Parathyroid adenoma (tissue), 2 donors: ENCODE measurements around the gene COPS8.

Source experiments
- H2AFZ ChIP-seq: fragments of 300-600 bp; sonication (generic); one replicate; pipeline ENCODE4 v1.7.0; 2017; ENCODE audit warnings: antibody characterized with exemption, mild to moderate bottlenecking
- H3K27ac ChIP-seq: fragments of 300-600 bp; sonication (generic); one replicate; pipeline ENCODE4 v1.7.0; 2017
- H3K27me3 ChIP-seq: fragments of 300-600 bp; sonication (generic); one replicate; pipeline ENCODE4 v1.7.0; 2017; ENCODE audit warnings: low read length; ENCODE audit not compliant: control insufficient read depth, insufficient read depth
- H3K36me3 ChIP-seq: fragments of 300-600 bp; sonication (generic); one replicate; pipeline ENCODE4 v1.7.0; 2017; ENCODE audit warnings: low read length; ENCODE audit not compliant: control insufficient read depth, insufficient read depth
- H3K4me1 ChIP-seq: fragments of 300-600 bp; sonication (generic); one replicate; pipeline ENCODE4 v1.7.0; 2017; ENCODE audit warnings: control low read depth
- H3K4me2 ChIP-seq: fragments of 300-600 bp; sonication (generic); one replicate; pipeline ENCODE4 v1.7.0; 2017; ENCODE audit warnings: low read length
- H3K4me3 ChIP-seq: fragments of 300-600 bp; sonication (generic); one replicate; pipeline ENCODE4 v1.7.0; 2017; ENCODE audit warnings: low read depth, low read length
- H3K79me2 ChIP-seq: fragments of 300-600 bp; sonication (generic); one replicate; pipeline ENCODE4 v1.7.0; 2017; ENCODE audit warnings: control low read depth
- H3K9ac ChIP-seq: fragments of 300-600 bp; sonication (generic); one replicate; pipeline ENCODE4 v1.7.0; 2017; ENCODE audit warnings: mild to moderate bottlenecking
- H3K9me3 ChIP-seq: fragments of 300-600 bp; sonication (generic); one replicate; pipeline ENCODE4 v1.7.0; 2017; ENCODE audit warnings: low read length; ENCODE audit not compliant: control insufficient read depth
- TF ChIP-seq, protein P1 (sequence below): fragments of 300-600 bp; sonication (generic); IDR thresholded peaks from one replicate; pipeline ENCODE4 v1.7.0; 2017; ENCODE audit warnings: antibody characterized with exemption, mild to moderate bottlenecking
- donor health status: primary hyperparathyroidism.

The COPS8 gene

DNA sequence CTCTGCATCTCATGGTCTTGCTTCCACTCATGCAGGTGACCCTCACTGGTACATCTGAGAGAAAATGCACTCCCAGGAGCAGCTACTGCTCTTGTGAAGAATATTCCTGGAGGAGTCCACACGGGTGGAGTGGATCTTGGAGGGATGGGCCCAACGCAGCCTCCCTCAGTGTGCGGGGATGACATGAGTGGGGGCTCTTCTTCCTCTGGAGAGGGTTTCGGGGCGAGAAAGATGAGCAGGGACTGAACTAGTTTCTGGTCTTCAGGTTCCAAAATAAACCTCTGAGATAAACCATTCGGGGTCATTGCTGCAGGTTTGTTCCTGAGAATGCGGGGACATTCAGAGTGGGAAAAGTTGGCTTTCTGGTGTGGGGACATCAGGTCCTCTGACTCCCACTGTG, 39.1 kb downstream of the COPS8 start:
- Histone ChIP-seq H3K36me3 (no peaks in the 10 kb centered on the region), H3K4me1 (no peaks in the 10 kb centered on the region), H3K79me2 (no peaks in the 10 kb centered on the region), H3K9me3 (no peaks in the 10 kb centered on the region), H3K4me2 (no peak overlapping the region), H2AFZ (no peak overlapping the region), H3K4me3 (no peak overlapping the region), H3K27ac (no peak overlapping the region), H3K9ac (no peak overlapping the region), H3K27me3 (no peaks in the 10 kb centered on the region)
- TF ChIP-seq, protein P1, sequence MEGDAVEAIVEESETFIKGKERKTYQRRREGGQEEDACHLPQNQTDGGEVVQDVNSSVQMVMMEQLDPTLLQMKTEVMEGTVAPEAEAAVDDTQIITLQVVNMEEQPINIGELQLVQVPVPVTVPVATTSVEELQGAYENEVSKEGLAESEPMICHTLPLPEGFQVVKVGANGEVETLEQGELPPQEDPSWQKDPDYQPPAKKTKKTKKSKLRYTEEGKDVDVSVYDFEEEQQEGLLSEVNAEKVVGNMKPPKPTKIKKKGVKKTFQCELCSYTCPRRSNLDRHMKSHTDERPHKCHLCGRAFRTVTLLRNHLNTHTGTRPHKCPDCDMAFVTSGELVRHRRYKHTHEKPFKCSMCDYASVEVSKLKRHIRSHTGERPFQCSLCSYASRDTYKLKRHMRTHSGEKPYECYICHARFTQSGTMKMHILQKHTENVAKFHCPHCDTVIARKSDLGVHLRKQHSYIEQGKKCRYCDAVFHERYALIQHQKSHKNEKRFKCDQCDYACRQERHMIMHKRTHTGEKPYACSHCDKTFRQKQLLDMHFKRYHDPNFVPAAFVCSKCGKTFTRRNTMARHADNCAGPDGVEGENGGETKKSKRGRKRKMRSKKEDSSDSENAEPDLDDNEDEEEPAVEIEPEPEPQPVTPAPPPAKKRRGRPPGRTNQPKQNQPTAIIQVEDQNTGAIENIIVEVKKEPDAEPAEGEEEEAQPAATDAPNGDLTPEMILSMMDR: no peak

DNA sequence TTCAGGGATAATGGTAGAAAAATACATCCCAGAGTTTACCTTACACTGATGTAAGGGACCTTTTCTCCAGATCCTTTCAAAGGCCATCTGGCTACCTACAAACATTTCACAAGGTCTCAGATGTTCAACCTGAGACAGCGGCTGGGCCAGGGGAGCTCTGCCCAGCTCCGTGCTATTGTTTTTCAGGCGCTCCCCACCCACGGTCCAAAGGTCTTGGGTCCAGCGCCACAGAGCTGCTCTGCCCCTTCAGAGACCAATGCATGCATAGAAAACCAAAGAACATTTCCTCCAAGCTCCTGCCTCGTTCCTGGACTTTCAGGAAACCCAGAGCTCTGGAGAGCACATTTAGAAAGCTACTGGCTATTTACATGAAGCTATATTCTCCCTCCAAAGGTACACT, 40.3 kb downstream of the COPS8 start:
- TF ChIP-seq, protein P1: no peak
- H3K4me2 ChIP-seq: no peak overlapping the region
- no peaks in the 10 kb centered on the region for H3K4me1 ChIP-seq
- H3K9me3 ChIP-seq: no peaks in the 10 kb centered on the region
- H3K4me3 ChIP-seq: no peak overlapping the region
- no peak overlapping the region for H3K9ac ChIP-seq
- H3K79me2 ChIP-seq: no peaks in the 10 kb centered on the region
- H3K27ac ChIP-seq: no peak overlapping the region
- H2AFZ ChIP-seq: no peak overlapping the region
- no peaks in the 10 kb centered on the region for H3K36me3 ChIP-seq
- no peaks in the 10 kb centered on the region for H3K27me3 ChIP-seq

DNA sequence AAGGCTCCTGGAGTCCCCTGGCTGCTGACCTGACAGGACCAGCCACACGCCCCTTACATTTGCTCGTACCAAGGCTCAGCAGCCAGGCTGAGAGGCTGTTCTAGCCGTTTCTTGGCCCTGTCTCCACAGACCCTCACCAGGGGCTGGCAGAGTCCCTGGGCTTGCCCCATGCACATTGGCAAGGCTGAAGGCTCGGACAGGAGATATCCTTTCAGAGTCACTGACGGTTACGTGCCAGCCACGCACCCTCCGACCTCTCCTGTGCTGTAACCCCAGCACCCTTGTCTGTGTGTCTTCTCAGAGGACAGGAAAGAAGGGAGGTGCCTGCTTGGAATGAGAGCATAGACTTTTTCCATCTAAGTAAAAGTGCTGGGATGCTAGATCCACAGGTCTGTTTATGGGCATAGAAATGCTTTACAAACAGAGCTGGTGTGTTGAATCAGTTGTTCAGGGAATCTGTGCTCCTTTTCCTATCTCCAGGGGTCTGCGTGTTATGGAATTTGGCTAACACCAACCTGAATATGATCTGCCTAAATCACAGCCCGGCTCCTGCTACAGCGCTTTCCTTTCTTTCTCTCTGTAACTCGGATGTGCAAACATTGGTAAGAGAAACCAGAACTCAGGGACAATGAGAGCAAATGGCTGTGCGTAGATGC, 41.0 kb downstream of the COPS8 start:
- no peak overlapping the region for H2AFZ ChIP-seq
- H3K4me3 ChIP-seq: no peak overlapping the region
- no peak overlapping the region for H3K4me2 ChIP-seq
- no peak overlapping the region for H3K27ac ChIP-seq
- H3K27me3 ChIP-seq: no peaks in the 10 kb centered on the region
- no peaks in the 10 kb centered on the region for H3K79me2 ChIP-seq
- H3K9me3 ChIP-seq: no peaks in the 10 kb centered on the region
- H3K36me3 ChIP-seq: no peaks in the 10 kb centered on the region
- TF ChIP-seq, protein P1: no peak
- no peak overlapping the region for H3K9ac ChIP-seq
- no peaks in the 10 kb centered on the region for H3K4me1 ChIP-seq

DNA sequence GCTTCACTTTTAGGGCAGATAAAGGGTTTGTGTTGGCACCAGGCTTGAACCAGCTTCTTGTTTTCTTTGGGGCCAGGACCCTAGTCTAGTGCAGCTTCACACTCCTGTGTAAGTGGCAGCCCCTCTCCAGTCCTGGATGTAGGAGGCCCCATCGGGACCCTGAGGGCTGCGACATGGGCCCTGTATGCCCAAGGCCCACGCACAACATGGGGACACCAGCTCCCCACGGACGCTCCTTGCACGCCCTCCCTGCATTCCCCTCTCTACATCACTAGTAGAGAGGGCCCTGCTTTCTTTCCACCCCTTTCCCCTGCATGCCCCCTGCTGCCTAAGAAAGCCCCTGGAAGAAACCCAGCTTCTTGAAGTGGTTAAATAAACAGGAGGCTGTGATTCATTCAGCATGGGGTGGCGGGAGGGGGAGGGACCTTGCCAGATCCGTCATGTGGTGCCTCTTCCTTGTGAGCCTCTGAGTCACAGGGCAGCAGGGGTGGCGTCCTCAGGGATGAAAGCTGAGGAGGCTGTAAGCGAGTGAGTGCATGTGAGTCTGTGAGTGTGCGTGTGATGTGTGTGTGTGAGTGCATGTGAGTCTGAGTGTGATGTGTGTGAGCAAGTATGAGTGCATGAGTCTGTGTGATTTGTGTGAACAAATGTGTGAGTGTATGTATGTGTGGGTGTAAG, 42.5 kb downstream of the COPS8 start:
- no peak overlapping the region for H3K9ac ChIP-seq
- H2AFZ ChIP-seq: no peak overlapping the region
- H3K36me3 ChIP-seq: no peaks in the 10 kb centered on the region
- TF ChIP-seq, protein P1: no peak
- H3K4me1 ChIP-seq: no peaks in the 10 kb centered on the region
- H3K4me2 ChIP-seq: no peak overlapping the region
- no peaks in the 10 kb centered on the region for H3K79me2 ChIP-seq
- H3K9me3 ChIP-seq: no peaks in the 10 kb centered on the region
- no peak overlapping the region for H3K4me3 ChIP-seq
- no peak overlapping the region for H3K27ac ChIP-seq
- H3K27me3 ChIP-seq: no peaks in the 10 kb centered on the region
